NCI-H526 (cell line): Measurements from ENCODE around the gene MC2R.

Experiments used
- DNase-seq, 2 experiments: peaks; one replicate each; lab custom pipeline; 2025; lab: John Stamatoyannopoulos, UW

The MC2R gene

GRCh38 chr18:13915391-13915790 is at the start of gene MC2R:
Gene MC2R (minus strand): TSS chr18:13915536. CDS start chr18:13885518, 30,018 bp downstream.
- DNase-seq, result no peak

DNA sequence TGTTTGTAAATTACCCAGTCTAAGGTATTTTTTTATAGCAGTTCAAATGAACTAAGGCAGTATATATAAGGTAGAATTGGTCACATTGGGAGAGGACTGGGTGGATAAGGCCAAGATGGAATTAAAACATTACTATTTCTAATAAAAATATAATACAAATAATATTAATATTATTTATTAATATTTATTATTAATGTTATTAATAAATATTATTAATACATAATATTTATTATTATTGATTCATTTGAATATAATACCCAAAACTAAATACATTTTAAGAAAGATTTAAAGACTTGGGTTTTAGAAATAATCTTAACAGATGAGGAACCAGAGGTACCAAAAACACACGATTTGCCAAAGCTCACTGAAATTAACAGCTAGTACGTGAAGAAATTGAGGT is 30.5 kb upstream of the MC2R start:
- DNase-seq, result no peak

DNA sequence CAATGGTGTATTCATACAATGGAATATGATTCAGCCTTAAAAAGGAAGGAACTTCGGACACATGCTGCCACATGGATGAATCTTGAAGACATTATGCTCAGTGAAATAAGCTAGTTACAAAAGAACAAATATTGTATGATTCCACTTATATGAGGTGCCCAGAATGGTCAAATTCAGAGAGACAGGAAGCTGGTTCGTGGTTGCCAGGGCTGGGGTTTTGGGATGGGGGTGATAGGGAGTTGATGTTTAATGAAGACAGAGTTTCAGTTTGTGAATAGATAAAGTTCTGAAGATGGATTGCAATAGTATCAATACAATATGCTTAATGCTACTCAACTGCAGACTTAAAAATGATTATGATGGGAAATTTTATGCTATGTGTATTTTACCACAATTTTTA is 28.0 kb upstream of the MC2R start:
- DNase-seq, result no peak

DNA sequence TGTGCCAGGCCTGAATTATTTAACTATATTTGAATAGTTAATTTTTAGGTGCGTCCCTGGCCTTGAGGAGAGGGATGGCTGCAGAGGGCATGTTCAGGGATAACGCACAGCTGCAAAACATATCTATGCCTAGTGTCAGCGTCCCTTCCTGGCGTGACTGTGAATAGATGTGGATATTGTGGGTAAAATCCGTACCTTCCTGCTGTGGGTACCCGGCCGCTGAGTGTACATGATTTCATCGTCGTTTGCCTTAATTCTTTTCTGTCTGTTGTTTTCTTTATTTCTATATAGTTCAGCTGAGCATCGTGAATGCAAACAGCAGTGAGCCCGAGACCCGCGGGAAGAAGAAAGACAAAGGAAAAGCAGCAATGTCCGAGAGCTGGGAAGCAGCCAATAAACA is 25.0 kb upstream of the MC2R start:
- DNase-seq, result no peak

GRCh38 chr18:13934676-13935075 is 19.3 kb upstream of the MC2R start:
- no peak for DNase-seq

- no peak for DNase-seq
These were observed 18.7 kb upstream of the MC2R start for GRCh38 chr18:13934058-13934457.

- no peak for DNase-seq
These were observed 17.1 kb upstream of the MC2R start for GRCh38 chr18:13932285-13933025.

- no peak for DNase-seq
These were observed 15.6 kb upstream of the MC2R start for GRCh38 chr18:13930964-13931363.

- DNase-seq, result no peak
These were observed 7.9 kb upstream of the MC2R start for GRCh38 chr18:13923221-13923620.

GRCh38 chr18:13918898-13919297 is 3.6 kb upstream of the MC2R start:
- DNase-seq, result no peak

- no peak for DNase-seq
These were observed 2.1 kb upstream of the MC2R start for GRCh38 chr18:13917401-13917800.

DNA sequence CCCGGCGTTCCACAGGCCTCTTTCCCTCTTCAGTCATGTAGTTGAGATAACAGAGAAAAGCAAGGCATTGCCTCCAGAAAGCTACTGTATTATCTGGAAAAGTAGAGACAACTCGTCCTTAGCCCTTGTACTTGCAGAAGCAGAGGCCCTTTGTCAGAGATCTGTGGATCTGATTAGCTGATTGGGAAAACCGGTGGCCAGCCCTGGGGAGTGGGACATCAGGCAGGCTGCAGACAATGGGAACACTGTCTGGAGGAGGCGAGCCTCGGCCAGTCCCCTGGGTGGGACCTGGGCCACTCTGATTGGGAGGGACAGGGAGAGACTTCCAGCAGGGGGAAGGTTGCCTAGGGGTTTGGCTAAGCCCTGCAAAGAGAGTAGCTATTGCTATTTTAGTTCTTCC is 1.2 kb upstream of the MC2R start:
- DNase-seq, result no peak

DNA sequence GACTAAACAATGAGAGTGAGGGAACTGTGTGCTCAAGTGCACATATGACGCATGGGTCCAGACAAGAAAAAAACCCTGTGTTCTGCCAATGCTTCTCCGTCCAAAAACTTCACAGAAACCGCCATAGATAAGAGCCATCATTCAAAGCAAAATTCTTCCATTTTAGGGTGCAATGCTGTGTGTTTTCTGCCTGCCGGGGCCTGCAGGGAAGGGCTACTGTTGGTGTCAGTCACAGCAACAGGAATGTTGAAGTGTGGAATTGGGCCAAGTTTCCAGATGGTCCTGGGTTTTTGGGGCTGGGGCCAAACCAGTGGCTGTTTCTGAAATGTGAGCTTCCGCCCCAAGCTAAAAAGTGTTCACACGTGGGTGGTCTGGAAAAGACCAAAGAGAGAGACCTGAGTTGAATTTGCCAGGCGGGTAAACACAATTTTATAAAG is 677 bp upstream of the MC2R start:
- DNase-seq, result no peak

GRCh38 chr18:13914756-13915155 is 580 bp downstream of the MC2R start:
- no peak for DNase-seq

DNA sequence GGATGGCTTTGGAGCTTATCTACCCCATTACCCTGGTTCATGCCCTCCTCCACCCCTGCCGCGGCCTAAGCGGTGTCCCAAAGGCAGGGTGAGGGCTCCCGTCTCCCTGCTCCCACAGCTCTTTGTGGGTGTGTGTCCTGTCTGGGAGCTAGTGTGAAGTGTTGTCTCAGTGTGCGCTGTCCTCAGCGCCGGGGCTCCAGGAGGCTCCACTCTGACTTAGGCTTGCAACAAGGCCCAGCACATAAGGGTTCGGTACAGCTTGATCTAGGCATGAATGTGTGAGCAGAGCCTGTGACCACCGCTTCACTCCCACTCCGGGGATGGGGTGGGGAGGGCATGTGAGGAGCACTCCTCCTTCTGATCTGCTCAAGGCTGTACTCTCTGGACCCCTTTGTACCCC is 1.2 kb downstream of the MC2R start:
- no peak for DNase-seq

- DNase-seq, result no peak
These were observed 2.1 kb downstream of the MC2R start for GRCh38 chr18:13913205-13913604.

GRCh38 chr18:13912601-13913000 is 2.7 kb downstream of the MC2R start:
- no peak for DNase-seq

- no peak for DNase-seq
These were observed 4.3 kb downstream of the MC2R start for GRCh38 chr18:13910986-13911385.

DNA sequence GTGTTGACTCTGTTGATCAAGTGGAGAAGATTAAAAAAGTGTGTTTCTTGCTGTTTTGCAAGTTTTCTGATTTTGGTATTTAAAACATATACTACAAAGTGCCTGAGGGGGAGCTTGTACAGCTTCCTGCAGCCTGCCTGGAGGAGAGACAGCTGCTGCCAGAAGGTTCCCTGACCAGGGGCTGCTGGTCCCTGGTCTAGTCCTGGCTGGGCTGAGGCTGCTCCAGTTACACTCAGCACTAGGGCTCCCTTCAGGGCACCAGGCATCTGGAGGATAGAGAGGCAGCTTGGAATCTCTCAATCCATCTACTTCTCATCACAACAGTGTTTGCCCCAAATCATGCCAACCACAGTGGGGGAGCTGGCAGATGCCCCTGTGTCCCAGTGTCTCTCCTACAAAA is 4.8 kb downstream of the MC2R start:
- no peak for DNase-seq

- no peak for DNase-seq
These were observed 6.0 kb downstream of the MC2R start for GRCh38 chr18:13909141-13909940.

- no peak for DNase-seq
These were observed 14.7 kb downstream of the MC2R start for GRCh38 chr18:13900633-13901032.

GRCh38 chr18:13895505-13896033 is 19.8 kb downstream of the MC2R start:
- no peak for DNase-seq

GRCh38 chr18:13894531-13894930 is 20.8 kb downstream of the MC2R start:
- no peak for DNase-seq
